H9 (cell line): ENCODE results near the gene WNT9A. TPM values are rescaled to one million over a fixed set of nuclear protein-coding genes. Genes with fewer than 3 reads are reported as not detected.

Experiments
- DNase-seq: peaks from one replicate; pipeline ENCODE4 v3.0.0-alpha.2; 2017
- H2AFZ ChIP-seq: one replicate; pipeline ENCODE4 v1.6.1; 2013; ENCODE audit warnings: mild to moderate bottlenecking, low read length, control low read depth, moderate library complexity
- H2AK5ac ChIP-seq: 2 replicates; pipeline ENCODE4 v1.6.1; 2013; ENCODE audit warnings: low read length, control low read depth, mixed read lengths; ENCODE audit not compliant: insufficient read length
- H2BK120ac ChIP-seq: one replicate; pipeline ENCODE4 v1.6.1; 2013; ENCODE audit warnings: low read depth, mild to moderate bottlenecking, low read length, control low read depth, inconsistent platforms; ENCODE audit not compliant: poor library complexity, severe bottlenecking
- H2BK12ac ChIP-seq: 2 replicates; pipeline ENCODE4 v1.6.1; 2013; ENCODE audit warnings: low read length, control low read depth, mixed read lengths, low read depth; ENCODE audit not compliant: insufficient read length
- H2BK15ac ChIP-seq: 2 replicates; pipeline ENCODE4 v1.6.1; 2013; ENCODE audit warnings: low read depth, low read length, control low read depth
- H2BK20ac ChIP-seq: one replicate; pipeline ENCODE4 v1.6.1; 2013; ENCODE audit warnings: low read depth, mild to moderate bottlenecking, low read length, control low read depth, inconsistent platforms; ENCODE audit not compliant: poor library complexity, severe bottlenecking
- H2BK5ac ChIP-seq: 2 replicates; pipeline ENCODE4 v1.6.1; 2013; ENCODE audit warnings: low read length, control low read depth, mixed read lengths; ENCODE audit not compliant: insufficient read length
- H3K14ac ChIP-seq: 2 replicates; pipeline ENCODE4 v1.6.1; 2013; ENCODE audit warnings: low read length, control low read depth; ENCODE audit not compliant: insufficient read depth
- H3K18ac ChIP-seq: 2 replicates; pipeline ENCODE4 v1.6.1; 2013; ENCODE audit warnings: low read depth, mild to moderate bottlenecking, mixed read lengths, low read length, control low read depth; ENCODE audit not compliant: insufficient read length
- H3K23ac ChIP-seq: 2 replicates; pipeline ENCODE4 v1.6.1; 2013; ENCODE audit warnings: low read length, control low read depth, mixed read lengths, low read depth; ENCODE audit not compliant: insufficient read length
- H3K23me2 ChIP-seq: 2 replicates; pipeline ENCODE4 v1.6.1; 2013; ENCODE audit warnings: low read depth, mild to moderate bottlenecking, mixed read lengths, low read length, control low read depth; ENCODE audit not compliant: insufficient read length, poor library complexity, severe bottlenecking
- H3K27ac ChIP-seq: 2 replicates; pipeline ENCODE4 v1.5.1; 2013; ENCODE audit warnings: low read length, control low read depth, mixed read lengths, low read depth; ENCODE audit not compliant: insufficient read length
- H3K27me3 ChIP-seq: 2 replicates; pipeline ENCODE4 v1.6.1; 2013; ENCODE audit warnings: low read length, control low read depth, inconsistent platforms; ENCODE audit not compliant: insufficient read depth
- H3K4ac ChIP-seq: 2 replicates; pipeline ENCODE4 v1.6.1; 2013; ENCODE audit warnings: low read depth, mild to moderate bottlenecking, control low read depth, inconsistent platforms, low read length, moderate library complexity
- H3K4me1 ChIP-seq: 2 replicates; pipeline ENCODE4 v1.6.1; 2013; ENCODE audit warnings: low read length, control low read depth, inconsistent platforms; ENCODE audit not compliant: insufficient read depth
- H3K4me2 ChIP-seq: 2 replicates; pipeline ENCODE4 v1.6.1; 2013; ENCODE audit warnings: low read length, control low read depth, mixed read lengths; ENCODE audit not compliant: insufficient read length, insufficient read depth
- H3K56ac ChIP-seq: 2 replicates; pipeline ENCODE4 v1.6.1; 2013; ENCODE audit warnings: low read depth, mild to moderate bottlenecking, mixed read lengths, low read length, control low read depth; ENCODE audit not compliant: insufficient read length
- H3K79me1 ChIP-seq: 2 replicates; pipeline ENCODE4 v1.6.1; 2013; ENCODE audit warnings: low read depth, mild to moderate bottlenecking, moderate library complexity, low read length, control low read depth, inconsistent platforms; ENCODE audit not compliant: insufficient read depth, poor library complexity, severe bottlenecking
- H3K79me2 ChIP-seq: 2 replicates; pipeline ENCODE4 v1.6.1; 2013; ENCODE audit warnings: low read length, control low read depth, inconsistent platforms; ENCODE audit not compliant: insufficient read depth
- H3K9ac ChIP-seq: 2 replicates; pipeline ENCODE4 v1.6.1; 2013; ENCODE audit warnings: low read length, control low read depth, mixed read lengths; ENCODE audit not compliant: insufficient read length; ENCODE audit errors: extremely low read depth
- H3K9me3 ChIP-seq: one replicate; pipeline ENCODE4 v1.6.1; 2013; ENCODE audit warnings: low read depth, low read length, inconsistent platforms; ENCODE audit not compliant: control insufficient read depth
- H3T11ph ChIP-seq: one replicate; pipeline ENCODE4 v1.6.1; 2013; ENCODE audit warnings: mild to moderate bottlenecking, low read length, control low read depth, inconsistent platforms
- H4K20me1 ChIP-seq: one replicate; pipeline ENCODE4 v1.6.1; 2013; ENCODE audit not compliant: control insufficient read depth, insufficient read length, insufficient read depth
- H4K5ac ChIP-seq: 2 replicates; pipeline ENCODE4 v1.6.1; 2013; ENCODE audit warnings: low read depth, mild to moderate bottlenecking, mixed read lengths, low read length, control low read depth; ENCODE audit not compliant: insufficient read length
- H4K8ac ChIP-seq: replicated peaks from 2 replicates; pipeline ENCODE4 v1.6.1; 2013; ENCODE audit warnings: low read length, control low read depth, mixed read lengths, low read depth; ENCODE audit not compliant: insufficient read length
- H4K91ac ChIP-seq: 2 replicates; pipeline ENCODE4 v1.6.1; 2013; ENCODE audit warnings: low read depth, mild to moderate bottlenecking, moderate library complexity, mixed read lengths, low read length, control low read depth; ENCODE audit not compliant: insufficient read length
- H3K27ac Mint-ChIP-seq, 3 experiments: 2 replicates in 2 of 3; 3 replicates in 1 of 3; pipeline ENCODE4 v1.8.0; 2020 to 2021; ENCODE audit warnings: mixed read lengths in 3 of 3, mild to moderate bottlenecking in 1 of 3, moderate library complexity in 1 of 3
- H3K27me3 Mint-ChIP-seq: 2 replicates; pipeline ENCODE4 v1.8.0; 2021; ENCODE audit warnings: low read depth, mild to moderate bottlenecking, moderate library complexity, mixed read lengths
- H3K36me3 Mint-ChIP-seq, 3 experiments: 2 replicates in 2 of 3; 3 replicates in 1 of 3; pipeline ENCODE4 v1.8.0; 2020 to 2021; ENCODE audit warnings: low read depth in 3 of 3, mixed read lengths in 3 of 3; ENCODE audit not compliant: insufficient read depth in 1 of 3
- H3K4me1 Mint-ChIP-seq, 2 experiments: 2 replicates each; pipeline ENCODE4 v1.8.0; 2020; ENCODE audit warnings: mixed read lengths in 2 of 2
- H3K4me3 Mint-ChIP-seq, 2 experiments: 2 replicates in 1 of 2; 3 replicates in 1 of 2; pipeline ENCODE4 v1.8.0; 2020 to 2021; ENCODE audit warnings: mild to moderate bottlenecking in 2 of 2, mixed read lengths in 2 of 2, moderate library complexity in 1 of 2
- H3K9me3 Mint-ChIP-seq, 2 experiments: 2 replicates in 1 of 2; 3 replicates in 1 of 2; pipeline ENCODE4 v1.8.0; 2020; ENCODE audit warnings: mild to moderate bottlenecking in 2 of 2, mixed read lengths in 2 of 2, moderate library complexity in 1 of 2
- CTCF ChIP-seq: fragments of 200-600 bp; sonication (generic); conservative IDR thresholded peaks from 3 replicates; pipeline ENCODE4 v1.8.0; 2021; ENCODE audit warnings: antibody characterized with exemption, mild to moderate bottlenecking
- WGBS: extraction: QIAGEN DNeasy Blood & Tissue Kit; methylation state at CpG from one replicate; pipeline ENCODE4 v1.1.7; 2013; ENCODE audit warnings: missing lambda C conversion rate, low lambda C conversion rate, mixed read lengths; ENCODE audit not compliant: insufficient read length; ENCODE audit errors: extremely low coverage; 5-methylcytosine and 5-hydroxymethylcytosine counted together
- total RNA-seq: library from RNA; stranded (reverse); gene quantifications from 2 replicates; pipeline ENCODE4 v1.2.1, GENCODE V29; 2021

WNT9A gene
- total RNA-seq, 1 experiment from 2014 or later = 0.77 TPM

- Histone ChIP-seq H4K20me1 (no peaks in the 10 kb centered on the region), H3K9ac (no peak overlapping the region), H2BK20ac (no peak overlapping the region), H3K18ac (no peak overlapping the region), H3K23ac (no peak overlapping the region), H3K56ac (no peak overlapping the region), H3K4ac (no peak overlapping the region), H4K8ac (no peak overlapping the region), H4K91ac (no peak overlapping the region), H2AK5ac (no peak overlapping the region), H2AFZ (no peak overlapping the region), H3K27me3 (peaks cover 12% of the 10 kb centered on the region; the same call in 1 of the 2 replicates), H2BK12ac (no peak overlapping the region), H2BK15ac (no peak overlapping the region), H3K14ac (no peak overlapping the region), H3K9me3 (no peaks in the 10 kb centered on the region), H3T11ph (no peak overlapping the region), H3K79me2 (no peaks in the 10 kb centered on the region), H3K4me1 (no peaks in the 10 kb centered on the region), H3K79me1 (no peaks in the 10 kb centered on the region), H3K27ac (no peak overlapping the region), H2BK5ac (no peak overlapping the region), H2BK120ac (no peak overlapping the region), H4K5ac (no peak overlapping the region), H3K23me2 (peaks cover 15% of the 10 kb centered on the region), H3K4me2 (peak overlapping the region; percentile 48)
- H3K27me3 Mint-ChIP-seq = peaks cover 31% of the 10 kb centered on the region
- H3K36me3 Mint-ChIP-seq = no peaks in the 10 kb centered on the region
- no peak overlapping the region; a peak in 1 of 7 replicates for H3K27ac Mint-ChIP-seq
- WGBS = no CpG with 5 or more reads among the region's 61 CpGs
- no peaks in the 10 kb centered on the region for H3K9me3 Mint-ChIP-seq
- peak overlapping the region; percentile 75 to 89 for H3K4me3 Mint-ChIP-seq
- H3K4me1 Mint-ChIP-seq = peaks cover 10 to 16% of the 10 kb centered on the region in 2 experiments
- peak; percentile 94 for TF ChIP-seq CTCF
- DNase-seq = peak; percentile 85
These were observed 927 bp downstream of the WNT9A start for GRCh38 chr1:227946624-227947385.
